Mesenchymal stem cell (in vitro differentiated cells and primary cell): ENCODE data around the gene GPR3.
A peak's percentile ranks its signal among the peaks of the same experiment; 100 is the strongest.

Experiments
- DNase-seq: peaks from one replicate; pipeline ENCODE4 v3.0.0-alpha.2; 2013
- H2AFZ ChIP-seq: one replicate; pipeline ENCODE4 v1.6.1; 2013; ENCODE audit warnings: low read depth, mild to moderate bottlenecking, control low read depth, inconsistent platforms, low read length, moderate library complexity
- H2AK5ac ChIP-seq: 2 replicates; pipeline ENCODE4 v1.6.1; 2013; ENCODE audit warnings: low read length, moderate library complexity, mild to moderate bottlenecking, inconsistent platforms; ENCODE audit not compliant: severe bottlenecking
- H2BK120ac ChIP-seq: one replicate; pipeline ENCODE4 v1.6.1; 2013; ENCODE audit warnings: low read depth, mild to moderate bottlenecking, inconsistent platforms, low read length, moderate library complexity
- H2BK12ac ChIP-seq, 2 experiments: one replicate each; pipeline ENCODE4 v1.6.1; 2013; ENCODE audit warnings: inconsistent platforms in 2 of 2, low read length in 2 of 2, mild to moderate bottlenecking in 2 of 2, moderate library complexity in 2 of 2, control low read depth in 1 of 2
- H2BK15ac ChIP-seq: one replicate; pipeline ENCODE4 v1.6.1; 2013; ENCODE audit warnings: mild to moderate bottlenecking, low read depth, inconsistent platforms; ENCODE audit not compliant: poor library complexity, severe bottlenecking
- H2BK5ac ChIP-seq: 2 replicates; pipeline ENCODE4 v1.6.1; 2013; ENCODE audit warnings: low read depth, mild to moderate bottlenecking, low read length, control low read depth, inconsistent platforms; ENCODE audit not compliant: poor library complexity, severe bottlenecking
- H3K14ac ChIP-seq, 2 experiments: one replicate each; pipeline ENCODE4 v1.6.1; 2013; ENCODE audit warnings: inconsistent platforms in 2 of 2, low read length in 2 of 2, control low read depth in 1 of 2, mild to moderate bottlenecking in 1 of 2, moderate library complexity in 1 of 2
- H3K18ac ChIP-seq, 2 experiments: one replicate each; pipeline ENCODE4 v1.6.1; 2013; ENCODE audit warnings: inconsistent platforms in 2 of 2, low read length in 2 of 2, control low read depth in 1 of 2, low read depth in 1 of 2, mild to moderate bottlenecking in 1 of 2
- H3K23ac ChIP-seq, 2 experiments: one replicate each; pipeline ENCODE4 v1.6.1; 2013; ENCODE audit warnings: inconsistent platforms in 2 of 2, low read length in 2 of 2, mild to moderate bottlenecking in 2 of 2, moderate library complexity in 2 of 2, control low read depth in 1 of 2
- H3K27ac ChIP-seq: 2 replicates; pipeline ENCODE4 v1.5.1; 2013; ENCODE audit warnings: mild to moderate bottlenecking, moderate library complexity, low read length, control low read depth, inconsistent platforms; ENCODE audit not compliant: poor library complexity, severe bottlenecking
- H3K27me3 ChIP-seq, 2 experiments: 2 replicates each; pipeline versions ENCODE4 v1.6.1 to v1.7.0; 2013; ENCODE audit warnings: low read length in 2 of 2, mild to moderate bottlenecking in 2 of 2, moderate library complexity in 2 of 2, control low read depth in 1 of 2, inconsistent platforms in 1 of 2; ENCODE audit not compliant: control insufficient read depth in 1 of 2, insufficient read depth in 1 of 2
- H3K36me3 ChIP-seq, 2 experiments: 2 replicates each; pipeline versions ENCODE4 v1.6.1 to v1.7.0; 2013; ENCODE audit warnings: low read length in 2 of 2, control low read depth in 1 of 2, inconsistent platforms in 1 of 2, low read depth in 1 of 2, mild to moderate bottlenecking in 1 of 2; ENCODE audit not compliant: insufficient read depth in 2 of 2, control insufficient read depth in 1 of 2
- H3K4ac ChIP-seq, 2 experiments: one replicate each; pipeline ENCODE4 v1.6.1; 2013; ENCODE audit warnings: inconsistent platforms in 2 of 2, low read length in 2 of 2, mild to moderate bottlenecking in 2 of 2, moderate library complexity in 2 of 2, control low read depth in 1 of 2, low read depth in 1 of 2
- H3K4me1 ChIP-seq: 2 replicates; pipeline ENCODE4 v1.6.1; 2013; ENCODE audit warnings: low read depth, low read length, control low read depth; ENCODE audit not compliant: control insufficient read depth, insufficient read depth
- H3K4me2 ChIP-seq: 2 replicates; pipeline ENCODE4 v1.6.1; 2013; ENCODE audit warnings: low read length, mild to moderate bottlenecking, inconsistent platforms; ENCODE audit not compliant: poor library complexity, severe bottlenecking
- H3K4me3 ChIP-seq, 2 experiments: 2 replicates each; pipeline versions ENCODE4 v1.5.1 to v1.7.0; 2013; ENCODE audit warnings: low read length in 2 of 2, mild to moderate bottlenecking in 2 of 2, control low read depth in 1 of 2, low read depth in 1 of 2; ENCODE audit not compliant: insufficient read depth in 1 of 2
- H3K79me1 ChIP-seq: replicated peaks from 2 replicates; pipeline ENCODE4 v1.6.1; 2013; ENCODE audit warnings: mild to moderate bottlenecking, control low read depth, low read length, inconsistent platforms; ENCODE audit not compliant: poor library complexity, severe bottlenecking
- H3K9ac ChIP-seq: 2 replicates; pipeline ENCODE4 v1.7.0; 2013; ENCODE audit warnings: mild to moderate bottlenecking, low read length, moderate library complexity
- H3K9me3 ChIP-seq: 2 replicates; pipeline ENCODE4 v1.7.0; 2013; ENCODE audit warnings: mild to moderate bottlenecking, low read length; ENCODE audit not compliant: control insufficient read depth
- H4K8ac ChIP-seq: one replicate; pipeline ENCODE4 v1.6.1; 2013; ENCODE audit warnings: inconsistent platforms, mild to moderate bottlenecking, low read length, moderate library complexity
- H4K91ac ChIP-seq: one replicate; pipeline ENCODE4 v1.6.1; 2013; ENCODE audit warnings: mild to moderate bottlenecking, low read length, inconsistent platforms
- WGBS: methylation state at CpG from one replicate; pipeline ENCODE4 v1.1.7; 2013; ENCODE audit warnings: mixed read lengths; 5-methylcytosine and 5-hydroxymethylcytosine counted together

The GPR3 gene

DNA sequence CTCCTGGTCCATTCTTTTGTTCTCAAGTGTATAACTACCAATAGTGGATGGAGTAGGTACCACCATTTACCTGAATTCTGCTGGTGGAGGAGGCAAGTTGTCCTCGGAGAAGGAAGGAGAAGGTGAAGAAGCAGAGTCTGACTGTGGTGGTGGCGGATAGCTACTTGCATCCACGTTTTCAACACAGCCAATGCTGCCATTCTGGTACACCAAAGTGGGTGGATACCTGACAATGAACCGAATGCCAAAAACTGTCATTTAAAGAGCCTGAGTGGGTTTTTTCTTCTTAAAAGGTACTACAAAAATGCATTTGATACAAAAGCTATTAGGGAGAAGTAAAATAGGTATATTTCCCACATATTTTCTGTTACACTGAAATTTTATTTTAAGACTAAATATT lies 20.1 kb downstream of the GPR3 start:
- Histone ChIP-seq H3K4ac (no peak overlapping the region), H2BK120ac (no peak overlapping the region), H3K79me1 (peaks cover 42% of the 10 kb centered on the region), H3K27me3 (no peaks in the 10 kb centered on the region), H3K27ac (no peak overlapping the region), H2BK12ac (no peak overlapping the region), H2AFZ (no peak overlapping the region), H4K8ac (no peak overlapping the region), H3K4me3 (no peak overlapping the region), H3K23ac (no peak overlapping the region), H3K14ac (no peak overlapping the region), H3K9me3 (no peaks in the 10 kb centered on the region), H2AK5ac (no peak overlapping the region), H3K9ac (no peak overlapping the region), H2BK5ac (no peak overlapping the region), H3K36me3 (peaks cover 48 to 95% of the 10 kb centered on the region in 2 experiments), H3K4me1 (no peaks in the 10 kb centered on the region), H4K91ac (no peak overlapping the region), H2BK15ac (no peak overlapping the region), H3K18ac (no peak overlapping the region), H3K4me2 (no peak overlapping the region)
- DNase-seq = no peak
- WGBS = 100% methylated on average over 4 of the region's 4 CpGs

DNA sequence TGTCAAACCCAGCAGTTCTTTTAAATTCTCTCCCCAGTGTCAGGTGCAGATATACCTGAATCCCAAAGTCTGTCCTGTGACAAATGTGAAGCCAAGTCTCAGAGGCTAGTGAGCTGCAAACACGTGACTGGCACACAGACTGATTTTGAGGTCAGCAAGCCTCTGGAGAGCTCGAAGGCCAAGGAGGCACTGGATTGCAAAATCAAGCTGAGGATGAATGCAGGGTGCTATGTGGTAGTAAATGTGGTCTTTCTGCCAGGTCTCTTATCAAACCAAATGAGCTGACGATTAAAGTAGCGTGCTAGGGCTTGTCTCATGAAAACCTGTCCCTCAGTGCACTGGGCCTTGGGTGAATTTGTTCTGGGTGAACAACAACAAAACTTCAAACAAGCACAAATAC lies 20.6 kb downstream of the GPR3 start:
- H3K4me3 ChIP-seq = no peak overlapping the region
- no peak overlapping the region for H3K23ac ChIP-seq
- no peak overlapping the region for H3K27ac ChIP-seq
- H3K9ac ChIP-seq = no peak overlapping the region
- H4K91ac ChIP-seq = no peak overlapping the region
- WGBS = 98% methylated on average over 4 of the region's 4 CpGs
- peaks cover 44 to 95% of the 10 kb centered on the region in 2 experiments for H3K36me3 ChIP-seq
- H3K14ac ChIP-seq = no peak overlapping the region
- no peak overlapping the region for H3K4ac ChIP-seq
- H3K27me3 ChIP-seq = no peaks in the 10 kb centered on the region
- no peak for DNase-seq
- no peaks in the 10 kb centered on the region for H3K9me3 ChIP-seq
- no peak overlapping the region for H2BK5ac ChIP-seq
- no peak overlapping the region for H2BK12ac ChIP-seq
- H2BK15ac ChIP-seq = no peak overlapping the region
- H2AK5ac ChIP-seq = no peak overlapping the region
- no peak overlapping the region for H3K4me2 ChIP-seq
- H2BK120ac ChIP-seq = no peak overlapping the region
- H4K8ac ChIP-seq = no peak overlapping the region
- peaks cover 39% of the 10 kb centered on the region for H3K79me1 ChIP-seq
- no peak overlapping the region for H3K18ac ChIP-seq
- no peak overlapping the region for H2AFZ ChIP-seq
- peaks cover 2% of the 10 kb centered on the region for H3K4me1 ChIP-seq

DNA sequence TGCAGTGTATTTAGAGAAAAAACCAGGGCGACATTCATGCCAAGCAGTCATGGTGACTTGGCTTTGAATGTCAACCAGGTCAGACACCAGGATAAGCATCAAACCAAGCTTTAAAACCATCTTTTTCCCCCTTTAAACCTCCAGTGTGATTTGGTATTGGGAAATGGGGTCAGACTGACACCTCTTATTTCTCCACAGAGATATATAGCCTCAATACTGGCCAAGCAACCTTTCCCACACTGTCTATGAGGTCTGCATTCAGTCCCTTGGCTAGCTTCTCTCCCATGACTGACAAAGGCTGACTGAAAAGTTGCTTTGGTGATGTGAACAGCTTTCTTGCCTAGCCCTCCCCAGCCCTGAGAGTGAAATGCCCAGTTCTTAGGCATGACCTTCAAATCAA lies 21.7 kb downstream of the GPR3 start:
- WGBS = 100% methylated on average over 1 of the region's 1 CpG
- Histone ChIP-seq H2AFZ (no peak overlapping the region), H3K9ac (no peak overlapping the region), H4K8ac (no peak overlapping the region), H3K23ac (no peak overlapping the region), H2BK12ac (no peak overlapping the region), H3K4ac (no peak overlapping the region), H2AK5ac (no peak overlapping the region), H2BK15ac (no peak overlapping the region), H3K4me2 (no peak overlapping the region), H2BK5ac (no peak overlapping the region), H4K91ac (no peak overlapping the region), H3K79me1 (peaks cover 35% of the 10 kb centered on the region), H3K36me3 (peaks cover 35 to 87% of the 10 kb centered on the region in 2 experiments), H3K27me3 (no peaks in the 10 kb centered on the region), H3K27ac (no peak overlapping the region), H2BK120ac (no peak overlapping the region), H3K14ac (no peak overlapping the region), H3K18ac (no peak overlapping the region), H3K4me1 (peaks cover 3% of the 10 kb centered on the region), H3K4me3 (no peak overlapping the region), H3K9me3 (no peaks in the 10 kb centered on the region)
- no peak for DNase-seq

DNA sequence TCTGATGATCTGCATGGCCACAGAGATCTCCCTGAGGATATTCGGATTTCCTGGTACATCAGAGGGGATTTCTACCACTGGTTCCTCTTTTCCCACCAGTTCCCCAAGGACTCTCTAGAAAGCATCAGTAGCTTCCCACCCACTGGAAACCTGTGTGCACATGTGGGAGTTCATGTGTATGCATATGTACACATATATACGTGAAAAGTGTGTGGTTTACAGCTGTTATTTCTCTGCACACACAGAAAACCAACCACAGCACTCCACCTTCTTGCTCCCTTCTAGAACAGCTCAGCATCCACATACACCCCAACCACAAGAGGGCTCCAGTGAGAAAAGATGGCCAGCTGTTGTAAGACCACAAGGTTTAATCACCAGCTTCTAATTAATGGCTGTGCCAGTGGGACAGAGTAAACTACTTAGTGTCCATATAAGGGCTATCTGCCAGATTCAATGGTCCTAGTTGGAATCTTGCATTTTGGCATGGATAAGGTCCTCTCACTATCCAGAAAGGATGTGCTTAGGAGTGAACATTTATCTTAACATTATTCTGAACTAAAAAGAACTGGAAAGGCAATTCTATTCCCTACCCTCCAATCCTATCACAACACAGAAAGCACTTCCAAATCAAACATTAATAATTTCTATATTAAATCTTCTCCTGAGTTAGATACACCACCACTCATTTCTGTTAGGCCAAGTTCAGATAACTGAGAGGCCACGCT lies 24.1 kb downstream of the GPR3 start:
- no peak overlapping the region for H3K4me2 ChIP-seq
- peaks cover 32% of the 10 kb centered on the region for H3K79me1 ChIP-seq
- H2AK5ac ChIP-seq = no peak overlapping the region
- no peaks in the 10 kb centered on the region for H3K27me3 ChIP-seq
- no peak overlapping the region for H2BK15ac ChIP-seq
- no peak overlapping the region for H3K9ac ChIP-seq
- no peak overlapping the region for H2BK5ac ChIP-seq
- no peak overlapping the region for H3K18ac ChIP-seq
- no peak overlapping the region for H3K4me3 ChIP-seq
- DNase-seq = peak; percentile 87
- no peak overlapping the region for H2BK120ac ChIP-seq
- H3K27ac ChIP-seq = no peak overlapping the region
- H2AFZ ChIP-seq = no peak overlapping the region
- no peak overlapping the region for H2BK12ac ChIP-seq
- H4K8ac ChIP-seq = no peak overlapping the region
- no peak overlapping the region for H3K4ac ChIP-seq
- H3K14ac ChIP-seq = no peak overlapping the region
- 90% methylated on average over 3 of the region's 3 CpGs for WGBS
- H3K9me3 ChIP-seq = no peaks in the 10 kb centered on the region
- H3K4me1 ChIP-seq = peaks cover 9% of the 10 kb centered on the region
- H3K23ac ChIP-seq = no peak overlapping the region
- no peak overlapping the region for H4K91ac ChIP-seq
- H3K36me3 ChIP-seq = peaks cover 21 to 69% of the 10 kb centered on the region in 2 experiments
